HG03558 (cell line): ENCODE data around the gene TBC1D23.
"Not testable (repeated sequence)": the region's sequence is repeated elsewhere in the genome, so short reads cannot be mapped to it uniquely, and the experiment has no call there.

Source experiments
- ATAC-seq: cut with Tn5 transposase; IDR thresholded peaks from one replicate; pipeline ENCODE4 v1.9.1; 2021; ENCODE audit warnings: moderate number of reproducible peaks; ENCODE audit not compliant: unreplicated experiment; ENCODE audit errors: extremely low read depth

Gene TBC1D23

GRCh38 chr3:100260685-100261484 lies at the start of gene TBC1D23:
TSS of gene TBC1D23 (plus strand) at chr3:100260992. CDS start at chr3:100261019, 27 bp downstream.
- peak; percentile 100 for ATAC-seq

- ATAC-seq = no peak
These were observed 46.8 kb upstream of the TBC1D23 start for GRCh38 chr3:100213891-100214573.

DNA sequence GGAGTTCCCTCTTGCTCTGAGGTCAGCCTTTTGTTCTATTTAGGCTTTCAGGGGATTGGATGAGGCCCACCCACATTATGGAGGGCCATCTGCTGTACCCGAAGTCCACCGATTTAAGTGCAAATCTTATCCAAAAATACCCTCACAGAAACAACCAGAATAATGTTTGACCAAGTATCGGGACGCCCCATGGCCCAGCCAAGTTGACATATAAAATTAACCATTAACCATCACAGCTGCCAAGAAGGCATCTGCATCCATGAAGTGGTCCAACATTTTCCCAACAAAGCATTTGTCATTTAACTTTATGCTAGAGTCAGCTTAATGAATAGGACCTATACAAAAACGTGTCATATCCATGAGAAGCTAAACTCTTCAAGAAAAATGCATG lies 46.2 kb upstream of the TBC1D23 start:
- no peak for ATAC-seq

DNA sequence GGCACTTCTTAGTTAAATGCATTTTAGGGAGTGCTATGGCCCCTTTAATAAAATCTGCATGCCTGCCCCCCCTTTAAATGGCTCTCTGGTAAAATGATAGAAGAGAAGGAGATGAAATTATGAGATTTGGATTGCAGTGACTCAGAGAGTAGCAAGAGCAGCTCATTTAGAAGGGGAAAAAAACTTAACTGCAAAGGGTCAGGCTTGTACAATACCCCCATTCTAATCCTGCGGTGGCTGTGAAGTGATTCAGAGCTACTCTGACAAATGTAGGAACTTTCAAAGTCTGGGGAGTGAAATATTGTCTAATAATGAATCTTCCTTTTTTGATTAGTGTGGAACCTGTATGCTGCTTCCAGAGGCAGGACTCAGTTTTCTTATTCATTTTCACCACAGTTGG lies 44.1 kb upstream of the TBC1D23 start:
- ATAC-seq = no peak

- no peak for ATAC-seq
These were observed 39.6 kb upstream of the TBC1D23 start for GRCh38 chr3:100221159-100221558.

- ATAC-seq = no peak
These were observed 35.6 kb upstream of the TBC1D23 start for GRCh38 chr3:100225193-100225592.

DNA sequence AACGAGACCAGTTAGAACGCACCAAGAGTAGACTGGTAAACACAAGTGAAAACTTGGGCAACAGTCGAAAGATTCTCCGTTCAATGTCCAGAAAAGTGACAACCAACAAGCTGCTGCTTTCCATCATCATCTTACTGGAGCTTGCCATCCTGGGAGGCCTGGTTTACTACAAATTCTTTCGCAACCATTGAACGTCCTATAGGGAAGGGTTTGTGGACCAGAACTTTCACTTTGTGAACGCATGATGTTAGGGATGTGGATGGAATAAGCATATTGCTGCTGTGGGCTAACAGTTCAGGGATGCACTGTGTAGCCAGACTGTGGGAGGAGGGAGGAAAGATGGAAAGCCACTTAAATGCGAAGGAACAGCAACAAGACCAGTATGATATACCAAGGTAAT lies 34.9 kb upstream of the TBC1D23 start:
- ATAC-seq = no peak

DNA sequence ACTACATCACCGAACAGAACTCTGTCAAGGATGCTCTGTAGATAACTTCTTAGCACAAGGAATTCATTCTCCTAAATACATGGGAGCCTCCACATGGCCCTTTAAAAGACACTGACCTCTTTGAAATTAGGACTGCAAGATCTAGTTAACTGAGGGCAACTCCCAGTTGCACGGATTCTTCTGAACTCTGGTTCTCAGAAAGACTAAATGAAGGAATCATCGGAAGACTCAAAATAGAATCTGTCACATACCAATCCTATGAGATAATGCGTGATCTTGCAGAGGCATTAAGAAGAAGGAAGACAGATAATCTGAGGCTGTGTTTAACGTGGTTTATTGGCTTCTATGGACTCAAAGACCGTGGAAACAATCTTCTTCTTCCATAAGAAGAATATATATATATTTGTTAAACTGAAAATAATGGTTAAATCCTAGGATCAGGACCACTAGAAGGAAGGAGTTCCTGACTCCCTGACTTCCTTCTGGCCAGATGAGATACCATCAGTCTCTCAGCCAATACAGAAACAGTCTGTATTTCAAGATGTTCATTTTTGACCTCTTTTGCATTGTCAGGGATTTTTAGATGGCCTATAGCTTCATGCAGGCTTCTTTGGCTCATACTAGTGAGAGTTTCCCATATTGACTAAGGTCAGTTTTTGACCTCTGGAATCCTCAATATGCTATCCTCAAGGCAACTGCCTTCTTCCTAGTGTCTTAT lies 33.9 kb upstream of the TBC1D23 start:
- ATAC-seq = no peak

- no peak for ATAC-seq
These were observed 33.3 kb upstream of the TBC1D23 start for GRCh38 chr3:100227511-100227921.

GRCh38 chr3:100228247-100228646 lies 32.5 kb upstream of the TBC1D23 start:
- ATAC-seq = no peak

DNA sequence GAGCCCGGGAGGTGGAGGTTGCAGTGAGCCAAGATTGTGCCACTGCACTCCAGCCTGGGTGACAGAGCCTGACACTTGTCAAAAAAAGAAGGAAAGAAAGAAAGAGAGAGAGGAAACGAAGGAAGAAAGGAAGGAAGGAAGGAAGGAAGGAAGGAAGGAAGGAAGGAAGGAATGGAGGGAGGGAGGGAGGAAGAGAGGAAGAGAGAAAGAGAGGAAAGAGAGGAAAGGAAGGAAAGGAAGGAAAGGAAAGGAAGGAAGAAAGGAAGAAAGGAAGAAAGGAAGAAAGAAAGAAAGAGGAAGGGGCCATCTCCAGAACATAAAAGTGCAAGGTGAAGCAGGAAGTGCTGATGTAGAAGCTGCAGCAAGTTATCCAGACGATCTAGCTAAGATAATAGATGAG lies 31.6 kb upstream of the TBC1D23 start:
- ATAC-seq = not testable (repeated sequence)

- no peak for ATAC-seq
These were observed 30.1 kb upstream of the TBC1D23 start for GRCh38 chr3:100230710-100231109.

DNA sequence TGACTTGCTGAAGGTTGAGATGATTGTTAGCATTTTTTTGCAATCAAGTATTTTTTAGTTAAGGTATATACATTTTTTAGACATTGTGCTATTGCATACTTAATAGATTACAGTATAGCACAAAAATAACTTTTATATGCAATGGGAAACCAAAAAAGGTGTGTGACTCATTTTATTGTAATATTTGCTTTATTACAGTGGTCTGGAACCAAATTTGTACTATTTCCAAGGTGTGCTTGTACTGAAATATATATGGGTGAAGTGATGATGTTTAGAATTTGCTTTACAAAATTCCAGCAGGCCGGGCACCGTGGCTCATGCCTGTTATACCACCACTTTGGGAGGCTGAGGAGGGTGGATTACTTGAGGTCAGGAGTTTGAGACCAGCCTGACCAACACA lies 29.1 kb upstream of the TBC1D23 start:
- no peak for ATAC-seq

GRCh38 chr3:100234364-100234763 lies 26.4 kb upstream of the TBC1D23 start:
- ATAC-seq = no peak

DNA sequence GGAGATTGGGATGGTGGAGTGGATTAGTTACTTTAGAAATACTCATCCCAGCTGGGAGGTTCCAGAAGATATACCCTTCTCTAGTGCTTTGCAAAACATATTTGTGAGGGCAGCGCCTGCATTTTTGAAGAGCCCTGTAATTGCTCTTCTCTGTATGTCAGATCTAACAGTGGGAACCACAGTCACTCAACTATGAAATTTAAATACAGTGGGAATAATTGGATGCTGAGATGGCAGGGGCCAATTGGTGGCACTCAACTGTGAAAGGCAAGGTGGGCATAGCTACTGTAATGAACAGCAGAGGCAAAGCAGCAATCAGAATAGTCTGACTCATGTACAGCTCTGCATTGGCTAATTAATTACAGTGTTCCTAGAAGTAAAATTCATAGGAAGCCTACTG lies 22.2 kb upstream of the TBC1D23 start:
- ATAC-seq = no peak

- ATAC-seq = not testable (repeated sequence)
These were observed 18.3 kb upstream of the TBC1D23 start for GRCh38 chr3:100242471-100242870.

GRCh38 chr3:100244264-100244663 lies 16.5 kb upstream of the TBC1D23 start:
- ATAC-seq = no peak

DNA sequence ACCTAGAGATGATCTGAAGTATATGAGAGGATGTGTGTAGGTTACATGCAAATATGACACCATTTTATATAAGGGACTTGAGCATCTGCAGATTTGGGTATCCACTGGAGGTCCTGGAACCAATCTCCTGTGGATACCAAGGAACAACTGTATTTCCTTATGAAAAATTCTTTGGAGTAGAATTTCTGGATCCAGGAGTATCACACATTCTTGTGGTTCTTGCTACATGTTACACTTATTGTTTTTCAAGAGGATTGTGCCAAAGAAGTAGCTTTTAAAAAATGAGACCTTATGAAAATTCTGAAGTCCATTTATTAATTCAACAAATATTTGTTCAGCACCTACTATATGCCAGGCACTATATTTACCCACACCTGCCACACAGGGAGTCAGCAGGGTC lies 15.7 kb upstream of the TBC1D23 start:
- no peak for ATAC-seq

- ATAC-seq = no peak
These were observed 14.9 kb upstream of the TBC1D23 start for GRCh38 chr3:100245927-100246326.

DNA sequence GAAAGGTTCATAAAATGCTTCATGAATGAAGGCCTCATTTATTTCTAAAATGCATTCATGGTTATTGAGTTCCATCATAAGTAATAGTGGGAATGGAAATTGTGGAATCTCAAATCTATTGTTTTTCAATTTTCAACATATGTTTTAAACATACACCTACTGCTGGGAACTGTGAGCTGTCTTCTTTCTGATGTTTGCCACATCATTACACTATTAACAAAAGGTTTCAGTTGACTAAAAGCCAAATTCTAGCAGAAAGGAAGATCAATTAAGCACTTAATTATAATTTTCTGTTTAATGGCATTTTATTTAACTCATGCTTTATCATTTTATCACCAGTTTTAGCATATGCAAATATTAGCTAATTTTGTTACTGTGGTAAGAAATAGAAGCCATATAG lies 13.8 kb upstream of the TBC1D23 start:
- ATAC-seq = no peak

DNA sequence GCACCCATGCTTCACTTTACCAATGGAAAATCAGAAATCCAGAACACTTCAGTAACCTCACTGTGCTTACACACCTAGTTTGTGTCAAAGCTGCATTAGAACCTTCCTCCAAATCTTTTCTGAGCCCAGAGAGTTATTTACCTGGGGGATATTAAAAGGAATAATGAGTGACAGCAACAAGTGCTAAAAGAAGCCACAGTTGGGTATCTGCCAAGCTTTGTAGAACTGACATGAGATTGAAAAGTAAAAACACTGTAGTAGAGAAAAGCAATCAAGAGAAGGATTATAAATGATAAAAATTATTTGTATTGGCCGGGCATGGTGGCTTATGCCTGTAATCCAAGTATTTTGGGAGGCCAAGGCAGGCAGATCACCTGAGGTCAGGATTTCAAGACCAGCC lies 8.8 kb upstream of the TBC1D23 start:
- ATAC-seq = no peak
